HS-27A (cell line): Measurements from ENCODE around the gene PCLO.

ENCODE experiments used
- DNase-seq: peaks from one replicate; pipeline ENCODE4 v3.0.0-alpha.2; 2012; ENCODE audit warnings: low read depth, missing footprints

The PCLO gene

GRCh38 chr7:83162402-83163256 is at the start of gene PCLO:
Gene PCLO, minus strand, starts transcription at chr7:83162884. Its CDS starts 292 bp downstream, at chr7:83162592.
- peak; percentile 55 for DNase-seq

- DNase-seq, result no peak
These were observed 49.0 kb upstream of the PCLO start for GRCh38 chr7:83211685-83212084.

GRCh38 chr7:83210479-83210878 is 47.8 kb upstream of the PCLO start:
- no peak for DNase-seq

- no peak for DNase-seq
These were observed 42.0 kb upstream of the PCLO start for GRCh38 chr7:83204715-83205114.

- no peak for DNase-seq
These were observed 38.7 kb upstream of the PCLO start for GRCh38 chr7:83201355-83201754.

GRCh38 chr7:83190659-83191389 is 28.1 kb upstream of the PCLO start:
- DNase-seq, result no peak

GRCh38 chr7:83178796-83179195 is 16.1 kb upstream of the PCLO start:
- peak; percentile 8 for DNase-seq

GRCh38 chr7:83178066-83178465 is 15.4 kb upstream of the PCLO start:
- DNase-seq, result no peak

- DNase-seq, result no peak
These were observed 11.0 kb upstream of the PCLO start for GRCh38 chr7:83173664-83174063.

GRCh38 chr7:83166781-83167180 is 4.1 kb upstream of the PCLO start:
- DNase-seq, result no peak

GRCh38 chr7:83161899-83162401 is 734 bp downstream of the PCLO start:
- DNase-seq, result no peak

GRCh38 chr7:83161186-83161585 is 1.5 kb downstream of the PCLO start:
- DNase-seq, result no peak

- no peak for DNase-seq
These were observed 3.0 kb downstream of the PCLO start for GRCh38 chr7:83159731-83160130.

- DNase-seq, result no peak
These were observed 6.7 kb downstream of the PCLO start for GRCh38 chr7:83156006-83156405.

GRCh38 chr7:83155407-83155806 is 7.3 kb downstream of the PCLO start:
- no peak for DNase-seq

GRCh38 chr7:83153419-83153818 is 9.3 kb downstream of the PCLO start:
- no peak for DNase-seq

- DNase-seq, result no peak
These were observed 12.4 kb downstream of the PCLO start for GRCh38 chr7:83150310-83150709.

GRCh38 chr7:83149466-83149865 is 13.2 kb downstream of the PCLO start:
- no peak for DNase-seq

- no peak for DNase-seq
These were observed 13.9 kb downstream of the PCLO start for GRCh38 chr7:83148776-83149175.

- no peak for DNase-seq
These were observed 19.6 kb downstream of the PCLO start for GRCh38 chr7:83143107-83143506.

GRCh38 chr7:83142365-83142764 is 20.3 kb downstream of the PCLO start:
- DNase-seq, result no peak

GRCh38 chr7:83141927-83142326 is 20.8 kb downstream of the PCLO start:
- no peak for DNase-seq
